NT2/D1 (cell line): ENCODE data around the gene CASP10.

ENCODE experiments used
- SUZ12 ChIP-seq: IDR thresholded peaks from 2 replicates; pipeline ENCODE4 v1.6.1; 2011; ENCODE audit not compliant: insufficient read length, insufficient read depth; ENCODE audit errors: extremely low read depth
- YY1 ChIP-seq: IDR thresholded peaks from 2 replicates; pipeline ENCODE4 v1.6.1; 2011; ENCODE audit not compliant: insufficient read length, insufficient read depth
- ZNF274 ChIP-seq: IDR thresholded peaks from 2 replicates; pipeline ENCODE4 v1.6.1; 2011; ENCODE audit warnings: mild to moderate bottlenecking, low read depth, low read length

- no peak for TF ChIP-seq YY1
- no peak for TF ChIP-seq ZNF274
- no peak for TF ChIP-seq SUZ12
These were observed 83.7 kb downstream of the CASP10 start for GRCh38 chr2:201266629-201267028.
